ENCODE data around the gene ANO10. TPM values are rescaled to one million over a fixed set of nuclear protein-coding genes. Genes with fewer than 3 reads are reported as not detected.

ANO10 gene
- total RNA-seq, 1 donor from 2014 or later, result 56.9 TPM

DNA sequence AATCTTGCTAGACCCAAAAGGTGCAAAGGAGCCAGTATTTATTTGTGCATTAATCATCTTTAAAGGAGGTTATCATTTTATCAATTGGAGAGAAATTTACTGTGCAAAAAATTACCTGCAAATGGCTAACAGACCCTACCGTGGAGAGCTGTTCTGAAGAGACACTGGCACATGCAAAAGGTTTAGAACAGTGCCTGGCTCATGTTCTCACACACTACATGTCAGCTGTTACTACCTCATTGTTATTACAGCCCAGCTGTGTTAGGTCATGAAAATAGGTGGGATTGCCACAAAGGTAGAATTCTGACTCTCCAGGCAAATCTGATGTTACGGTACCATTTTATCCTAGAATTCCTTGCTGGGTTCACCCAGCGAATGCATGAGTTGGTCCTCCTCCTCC lies 198.2 kb downstream of the ANO10 start:
- H3K4me1 Mint-ChIP-seq (ENCODE audit: low read depth), result peaks cover 12% of the 10 kb centered on the region
- H3K4me3 Mint-ChIP-seq (ENCODE audit: unreplicated experiment), result no peak overlapping the region
- no peak for DNase-seq (ENCODE audit: low spot score)
- H3K27ac Mint-ChIP-seq (ENCODE audit: unreplicated experiment), result peak overlapping the region; percentile 59
- H3K9me3 Mint-ChIP-seq (ENCODE audit: low read depth), result no peaks in the 10 kb centered on the region
- H3K27me3 Mint-ChIP-seq (ENCODE audit: low read depth), result no peaks in the 10 kb centered on the region
- TF ChIP-seq, protein P1, sequence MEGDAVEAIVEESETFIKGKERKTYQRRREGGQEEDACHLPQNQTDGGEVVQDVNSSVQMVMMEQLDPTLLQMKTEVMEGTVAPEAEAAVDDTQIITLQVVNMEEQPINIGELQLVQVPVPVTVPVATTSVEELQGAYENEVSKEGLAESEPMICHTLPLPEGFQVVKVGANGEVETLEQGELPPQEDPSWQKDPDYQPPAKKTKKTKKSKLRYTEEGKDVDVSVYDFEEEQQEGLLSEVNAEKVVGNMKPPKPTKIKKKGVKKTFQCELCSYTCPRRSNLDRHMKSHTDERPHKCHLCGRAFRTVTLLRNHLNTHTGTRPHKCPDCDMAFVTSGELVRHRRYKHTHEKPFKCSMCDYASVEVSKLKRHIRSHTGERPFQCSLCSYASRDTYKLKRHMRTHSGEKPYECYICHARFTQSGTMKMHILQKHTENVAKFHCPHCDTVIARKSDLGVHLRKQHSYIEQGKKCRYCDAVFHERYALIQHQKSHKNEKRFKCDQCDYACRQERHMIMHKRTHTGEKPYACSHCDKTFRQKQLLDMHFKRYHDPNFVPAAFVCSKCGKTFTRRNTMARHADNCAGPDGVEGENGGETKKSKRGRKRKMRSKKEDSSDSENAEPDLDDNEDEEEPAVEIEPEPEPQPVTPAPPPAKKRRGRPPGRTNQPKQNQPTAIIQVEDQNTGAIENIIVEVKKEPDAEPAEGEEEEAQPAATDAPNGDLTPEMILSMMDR (IDR thresholded peaks at IDR 0.05), result no peak
- no peaks in the 10 kb centered on the region for H3K36me3 Mint-ChIP-seq (ENCODE audit: low read depth)

DNA sequence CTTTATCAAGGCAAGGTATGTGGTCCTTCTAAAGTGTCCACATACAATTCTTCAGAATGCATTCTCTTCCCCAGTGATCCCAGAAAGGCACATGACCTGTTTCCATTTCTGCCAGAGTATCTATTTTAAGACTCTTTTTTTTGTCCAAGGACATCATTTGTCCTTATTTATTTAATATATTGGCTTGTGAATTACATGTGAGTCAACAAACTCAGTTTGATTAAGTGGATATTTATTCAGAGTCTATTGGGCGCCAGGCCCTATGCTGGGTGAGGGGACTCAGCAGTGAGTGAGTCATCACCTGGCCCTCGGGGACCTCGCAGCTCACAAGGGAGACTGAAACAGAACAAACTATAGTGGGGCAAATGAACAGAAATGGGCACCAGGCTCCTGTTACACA lies 198.7 kb downstream of the ANO10 start:
- DNase-seq (ENCODE audit: low spot score), result no peak
- Mint-ChIP-seq H3K36me3 (ENCODE audit: low read depth) (no peaks in the 10 kb centered on the region), H3K4me3 (ENCODE audit: unreplicated experiment) (no peak overlapping the region), H3K27ac (ENCODE audit: unreplicated experiment) (peak overlapping the region; percentile 59), H3K9me3 (ENCODE audit: low read depth) (no peaks in the 10 kb centered on the region), H3K4me1 (ENCODE audit: low read depth) (peaks cover 12% of the 10 kb centered on the region), H3K27me3 (ENCODE audit: low read depth) (no peaks in the 10 kb centered on the region)
- TF ChIP-seq, protein P1 (IDR thresholded peaks at IDR 0.05), result no peak

DNA sequence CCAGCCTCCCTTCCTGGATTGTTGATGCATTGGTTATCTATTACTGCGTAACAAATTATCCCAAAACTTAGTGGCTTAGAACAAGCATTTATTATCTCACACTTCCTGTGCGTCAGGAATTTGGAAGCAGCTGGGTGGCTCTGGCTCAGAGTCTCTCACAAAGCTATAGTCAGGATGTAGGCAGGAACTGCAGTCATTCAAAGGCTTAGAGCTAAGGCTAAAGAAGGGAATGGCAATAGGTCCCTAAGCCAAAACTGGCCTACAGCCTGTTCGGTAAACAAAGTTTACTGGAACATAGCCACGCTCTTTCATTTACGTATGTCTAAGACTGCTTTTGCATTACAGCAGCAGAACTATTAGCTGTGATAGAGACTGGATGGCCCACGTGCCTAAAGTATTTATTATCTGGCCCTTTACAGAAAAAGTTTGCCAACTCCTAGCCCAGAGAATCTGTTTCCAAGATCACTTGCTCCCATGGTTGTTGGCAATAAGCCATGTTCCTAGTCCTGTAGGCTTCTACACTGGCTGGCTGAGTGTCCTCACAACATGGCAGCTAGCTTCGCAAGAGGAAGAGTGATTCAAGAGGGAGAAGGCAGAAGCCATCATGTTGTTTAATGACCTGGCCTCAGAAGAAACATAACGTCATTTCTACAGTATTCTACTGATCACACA lies 203.1 kb downstream of the ANO10 start:
- Mint-ChIP-seq H3K36me3 (ENCODE audit: low read depth) (no peaks in the 10 kb centered on the region), H3K27ac (ENCODE audit: unreplicated experiment) (no peak overlapping the region), H3K27me3 (ENCODE audit: low read depth) (no peaks in the 10 kb centered on the region), H3K9me3 (ENCODE audit: low read depth) (no peaks in the 10 kb centered on the region), H3K4me1 (ENCODE audit: low read depth) (peaks cover 12% of the 10 kb centered on the region), H3K4me3 (ENCODE audit: unreplicated experiment) (no peak overlapping the region)
- TF ChIP-seq, protein P1 (IDR thresholded peaks at IDR 0.05), result no peak
- DNase-seq (ENCODE audit: low spot score), result no peak

DNA sequence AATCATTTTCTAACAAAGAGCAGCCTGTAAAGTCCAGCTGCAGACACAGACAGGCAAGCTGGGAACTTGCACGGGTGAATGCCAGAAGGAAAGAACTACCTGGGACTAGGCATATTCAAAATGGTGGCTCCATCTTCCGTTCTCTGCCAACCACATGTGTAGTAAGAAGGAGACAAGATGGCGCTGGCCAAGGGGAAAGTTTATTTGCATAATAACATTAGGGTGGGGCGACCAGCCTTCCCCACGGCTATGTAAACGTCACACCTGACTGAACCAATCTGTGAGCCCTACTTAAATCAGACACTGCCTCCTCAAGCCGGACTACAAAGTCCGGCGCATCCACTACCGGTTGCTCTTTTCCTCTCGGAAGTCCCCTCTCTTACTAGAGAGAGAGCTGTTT lies 204.7 kb downstream of the ANO10 start:
- H3K27ac Mint-ChIP-seq (ENCODE audit: unreplicated experiment), result no peak overlapping the region
- TF ChIP-seq, protein P1 (IDR thresholded peaks at IDR 0.05), result no peak
- H3K36me3 Mint-ChIP-seq (ENCODE audit: low read depth), result no peaks in the 10 kb centered on the region
- no peaks in the 10 kb centered on the region for H3K4me1 Mint-ChIP-seq (ENCODE audit: low read depth)
- H3K4me3 Mint-ChIP-seq (ENCODE audit: unreplicated experiment), result no peak overlapping the region
- no peak for DNase-seq (ENCODE audit: low spot score)
- no peaks in the 10 kb centered on the region for H3K27me3 Mint-ChIP-seq (ENCODE audit: low read depth)
- no peaks in the 10 kb centered on the region for H3K9me3 Mint-ChIP-seq (ENCODE audit: low read depth)

DNA sequence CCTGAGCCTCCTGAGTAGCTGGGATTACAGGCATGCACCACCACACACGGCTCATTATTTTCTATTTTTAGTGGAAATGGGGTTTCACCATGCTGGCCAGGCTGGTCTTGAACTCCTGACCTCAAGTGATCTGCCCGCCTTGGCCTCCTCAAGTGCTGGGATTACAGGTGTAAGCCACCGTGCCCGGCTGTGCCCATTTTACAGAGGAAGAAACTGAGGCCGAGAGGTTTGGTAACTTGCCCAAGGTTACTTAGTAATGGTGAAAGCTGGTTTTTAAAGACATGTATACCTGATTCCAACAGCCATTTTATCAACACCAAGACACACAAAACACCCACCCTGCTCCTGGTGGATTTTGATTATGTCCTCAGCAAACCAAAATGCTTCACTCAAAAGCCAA lies 206.7 kb downstream of the ANO10 start:
- no peak for DNase-seq (ENCODE audit: low spot score)
- Mint-ChIP-seq H3K9me3 (ENCODE audit: low read depth) (no peaks in the 10 kb centered on the region), H3K4me3 (ENCODE audit: unreplicated experiment) (no peak overlapping the region), H3K4me1 (ENCODE audit: low read depth) (peaks cover 6% of the 10 kb centered on the region), H3K27ac (ENCODE audit: unreplicated experiment) (no peak overlapping the region), H3K36me3 (ENCODE audit: low read depth) (no peaks in the 10 kb centered on the region), H3K27me3 (ENCODE audit: low read depth) (no peaks in the 10 kb centered on the region)
- TF ChIP-seq, protein P1 (IDR thresholded peaks at IDR 0.05), result no peak
